GM12891 (cell line): ENCODE results near the gene PADI3.
A peak's percentile ranks its signal among the peaks of the same experiment; 100 is the strongest.

Experiments used
- DNase-seq: peaks from one replicate; pipeline ENCODE4 v3.0.0; 2011; ENCODE audit warnings: low spot score; ENCODE audit not compliant: insufficient read length
- FAIRE-seq: peaks from 2 replicates; lab custom pipeline; 2011; peaks lifted over from hg19 to GRCh38; lab: Jason Lieb, UNC
- PAX5 ChIP-seq: IDR thresholded peaks from 2 replicates; pipeline ENCODE4 v1.6.1; 2011; ENCODE audit warnings: low read length, moderate library complexity, mild to moderate bottlenecking; ENCODE audit not compliant: insufficient read depth, severe bottlenecking
- POLR2A ChIP-seq: IDR thresholded peaks from 2 replicates; pipeline ENCODE4 v1.6.1; 2011; ENCODE audit warnings: low read depth, low read length, control low read depth
- POLR2AphosphoS5 ChIP-seq: IDR thresholded peaks from 2 replicates; pipeline ENCODE4 v1.6.1; 2011; ENCODE audit warnings: low read depth, low read length, control low read depth
- POU2F2 ChIP-seq: IDR thresholded peaks from 2 replicates; pipeline ENCODE4 v1.6.1; 2011; ENCODE audit warnings: low read depth, mild to moderate bottlenecking, control low read depth, low read length, moderate library complexity
- SPI1 ChIP-seq: IDR thresholded peaks from 2 replicates; pipeline ENCODE4 v1.6.1; 2011; ENCODE audit warnings: low read depth, low read length, control low read depth
- TAF1 ChIP-seq: IDR thresholded peaks from 2 replicates; pipeline ENCODE4 v1.6.1; 2011; ENCODE audit warnings: low read depth, low read length, control low read depth

Gene PADI3

DNA sequence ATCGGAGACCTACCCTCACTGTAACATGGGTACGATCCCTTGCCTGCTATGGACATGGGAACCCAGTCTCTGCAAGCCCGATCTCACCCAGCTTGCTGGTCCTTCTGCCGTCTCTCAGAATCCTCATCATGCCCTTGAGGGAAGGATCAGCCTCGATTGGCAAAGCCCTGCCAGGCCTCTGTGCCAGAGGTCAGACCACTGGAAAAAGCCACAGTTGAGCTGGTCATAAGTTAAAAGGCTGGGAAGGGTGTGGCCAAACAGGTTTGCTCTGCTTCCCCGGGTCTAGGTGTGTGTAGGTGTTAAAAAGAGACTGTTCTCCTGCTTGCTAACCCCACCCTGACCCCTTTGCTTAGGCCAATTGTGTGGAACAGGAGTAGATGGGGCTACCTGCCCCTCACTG is 19.5 kb upstream of the PADI3 start:
- TF ChIP-seq SPI1 (no peak), POU2F2 (no peak), PAX5 (no peak), POLR2A (no peak), POLR2AphosphoS5 (no peak), TAF1 (no peak)
- no peak for FAIRE-seq
- DNase-seq: no peak

- no peak for DNase-seq
- TF ChIP-seq PAX5 (no peak), POLR2A (no peak), POLR2AphosphoS5 (no peak), SPI1 (no peak), POU2F2 (no peak), TAF1 (no peak)
- no peak for FAIRE-seq
Measured at GRCh38 chr1:17230106-17230505, 18.8 kb upstream of the PADI3 start.

- TF ChIP-seq POLR2A (no peak), SPI1 (no peak), POU2F2 (peak; percentile 61; the same call in 1 of the 2 replicates), POLR2AphosphoS5 (no peak), TAF1 (no peak)
- no peak for FAIRE-seq
- no peak for DNase-seq
Measured at GRCh38 chr1:17230671-17231310, 18.1 kb upstream of the PADI3 start.

- no peak for FAIRE-seq
Measured at GRCh38 chr1:17232759-17233661, 15.9 kb upstream of the PADI3 start.

DNA sequence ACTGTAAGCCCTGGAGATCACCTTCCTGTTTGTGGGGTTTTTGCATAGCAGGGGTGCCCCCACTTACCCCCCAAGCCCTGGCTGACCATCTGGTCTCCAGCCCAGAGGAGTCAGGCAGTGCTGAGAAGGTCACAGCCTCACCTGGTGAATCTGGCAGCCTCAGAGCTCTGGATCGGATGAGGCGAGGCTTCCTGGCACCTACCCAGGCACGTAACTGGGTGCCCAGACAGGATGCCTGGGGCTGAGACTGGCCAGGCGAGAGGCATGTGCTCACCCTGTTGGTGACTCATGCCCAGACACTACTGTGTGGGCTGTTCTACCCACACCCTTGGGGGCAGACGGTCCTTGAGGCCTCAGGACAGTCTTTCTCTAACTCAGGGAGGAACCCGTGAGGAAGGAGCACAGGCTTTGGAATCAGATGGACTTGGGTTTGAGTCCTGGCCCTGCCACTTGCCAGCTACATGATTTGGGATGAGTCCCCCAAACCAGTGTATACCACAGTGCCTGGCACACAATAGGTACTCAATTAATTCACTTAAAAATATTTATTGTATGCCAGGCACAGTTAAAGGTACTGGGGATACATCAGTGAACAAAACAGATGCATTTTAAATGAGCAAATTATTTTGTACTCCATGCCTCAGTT is 15.1 kb upstream of the PADI3 start:
- no peak for FAIRE-seq
- no peak for DNase-seq
- TF ChIP-seq SPI1 (no peak), POLR2A (no peak), PAX5 (no peak), POLR2AphosphoS5 (no peak)

More at GRCh38 chr1:17232759-17233661, 15.9 kb upstream of the PADI3 start:
- TF ChIP-seq SPI1 (no peak), POU2F2 (no peak), TAF1 (no peak), PAX5 (no peak), POLR2A (no peak)
- no peak for DNase-seq

DNA sequence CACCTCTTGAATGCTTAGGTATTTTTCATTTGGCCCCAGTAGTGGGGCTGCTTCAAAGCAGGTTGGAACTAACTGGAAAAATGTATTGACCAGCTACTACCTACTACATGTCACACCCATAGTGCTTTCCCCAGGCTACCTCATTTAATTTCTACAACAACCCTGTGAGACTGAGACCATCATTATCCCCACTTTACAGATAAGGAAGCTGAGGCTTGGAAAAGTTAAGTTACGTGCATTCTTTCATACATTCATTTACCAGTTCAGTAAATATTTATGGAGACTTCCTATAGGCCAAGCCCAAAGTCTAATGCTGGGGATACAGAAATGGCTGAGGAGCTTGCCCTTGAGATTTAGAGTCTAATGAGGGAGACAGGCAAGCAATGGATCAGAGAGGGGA is 14.5 kb upstream of the PADI3 start:
- TF ChIP-seq TAF1 (no peak), POU2F2 (no peak), PAX5 (no peak), POLR2A (no peak), POLR2AphosphoS5 (no peak), SPI1 (no peak)
- DNase-seq (no peak), FAIRE-seq (no peak)

GRCh38 chr1:17235135-17235885 is 13.6 kb upstream of the PADI3 start:
- FAIRE-seq (no peak), DNase-seq (no peak)
- TF ChIP-seq TAF1 (no peak), SPI1 (no peak), POU2F2 (no peak), PAX5 (no peak), POLR2AphosphoS5 (no peak), POLR2A (no peak)

GRCh38 chr1:17236779-17237560 is 11.9 kb upstream of the PADI3 start:
- peak; percentile 99 for FAIRE-seq
- TF ChIP-seq TAF1 (no peak), SPI1 (no peak), POLR2AphosphoS5 (no peak), PAX5 (no peak), POLR2A (no peak), POU2F2 (no peak)
- DNase-seq: peak; percentile 84
